Mesenchymal stem cell (in vitro differentiated cells and primary cell): ENCODE measurements around the gene GREB1L.

Experiments used
- DNase-seq: peaks from one replicate; pipeline ENCODE4 v3.0.0-alpha.2; 2013
- H2AFZ ChIP-seq: one replicate; pipeline ENCODE4 v1.6.1; 2013; ENCODE audit warnings: low read depth, mild to moderate bottlenecking, control low read depth, inconsistent platforms, low read length, moderate library complexity
- H2AK5ac ChIP-seq: 2 replicates; pipeline ENCODE4 v1.6.1; 2013; ENCODE audit warnings: low read length, moderate library complexity, mild to moderate bottlenecking, inconsistent platforms; ENCODE audit not compliant: severe bottlenecking
- H2BK120ac ChIP-seq: one replicate; pipeline ENCODE4 v1.6.1; 2013; ENCODE audit warnings: low read depth, mild to moderate bottlenecking, inconsistent platforms, low read length, moderate library complexity
- H2BK12ac ChIP-seq, 2 experiments: one replicate each; pipeline ENCODE4 v1.6.1; 2013; ENCODE audit warnings: inconsistent platforms in 2 of 2, low read length in 2 of 2, mild to moderate bottlenecking in 2 of 2, moderate library complexity in 2 of 2, control low read depth in 1 of 2
- H2BK15ac ChIP-seq: one replicate; pipeline ENCODE4 v1.6.1; 2013; ENCODE audit warnings: mild to moderate bottlenecking, low read depth, inconsistent platforms; ENCODE audit not compliant: poor library complexity, severe bottlenecking
- H2BK5ac ChIP-seq: 2 replicates; pipeline ENCODE4 v1.6.1; 2013; ENCODE audit warnings: low read depth, mild to moderate bottlenecking, low read length, control low read depth, inconsistent platforms; ENCODE audit not compliant: poor library complexity, severe bottlenecking
- H3K14ac ChIP-seq, 2 experiments: one replicate each; pipeline ENCODE4 v1.6.1; 2013; ENCODE audit warnings: inconsistent platforms in 2 of 2, low read length in 2 of 2, control low read depth in 1 of 2, mild to moderate bottlenecking in 1 of 2, moderate library complexity in 1 of 2
- H3K18ac ChIP-seq, 2 experiments: one replicate each; pipeline ENCODE4 v1.6.1; 2013; ENCODE audit warnings: inconsistent platforms in 2 of 2, low read length in 2 of 2, control low read depth in 1 of 2, low read depth in 1 of 2, mild to moderate bottlenecking in 1 of 2
- H3K23ac ChIP-seq, 2 experiments: one replicate each; pipeline ENCODE4 v1.6.1; 2013; ENCODE audit warnings: inconsistent platforms in 2 of 2, low read length in 2 of 2, mild to moderate bottlenecking in 2 of 2, moderate library complexity in 2 of 2, control low read depth in 1 of 2
- H3K27ac ChIP-seq: 2 replicates; pipeline ENCODE4 v1.5.1; 2013; ENCODE audit warnings: mild to moderate bottlenecking, moderate library complexity, low read length, control low read depth, inconsistent platforms; ENCODE audit not compliant: poor library complexity, severe bottlenecking
- H3K27me3 ChIP-seq, 2 experiments: 2 replicates each; pipeline versions ENCODE4 v1.6.1 to v1.7.0; 2013; ENCODE audit warnings: low read length in 2 of 2, mild to moderate bottlenecking in 2 of 2, moderate library complexity in 2 of 2, control low read depth in 1 of 2, inconsistent platforms in 1 of 2; ENCODE audit not compliant: control insufficient read depth in 1 of 2, insufficient read depth in 1 of 2
- H3K36me3 ChIP-seq, 2 experiments: 2 replicates each; pipeline versions ENCODE4 v1.6.1 to v1.7.0; 2013; ENCODE audit warnings: low read length in 2 of 2, control low read depth in 1 of 2, inconsistent platforms in 1 of 2, low read depth in 1 of 2, mild to moderate bottlenecking in 1 of 2; ENCODE audit not compliant: insufficient read depth in 2 of 2, control insufficient read depth in 1 of 2
- H3K4ac ChIP-seq, 2 experiments: one replicate each; pipeline ENCODE4 v1.6.1; 2013; ENCODE audit warnings: inconsistent platforms in 2 of 2, low read length in 2 of 2, mild to moderate bottlenecking in 2 of 2, moderate library complexity in 2 of 2, control low read depth in 1 of 2, low read depth in 1 of 2
- H3K4me1 ChIP-seq: 2 replicates; pipeline ENCODE4 v1.6.1; 2013; ENCODE audit warnings: low read depth, low read length, control low read depth; ENCODE audit not compliant: control insufficient read depth, insufficient read depth
- H3K4me2 ChIP-seq: 2 replicates; pipeline ENCODE4 v1.6.1; 2013; ENCODE audit warnings: low read length, mild to moderate bottlenecking, inconsistent platforms; ENCODE audit not compliant: poor library complexity, severe bottlenecking
- H3K4me3 ChIP-seq, 2 experiments: 2 replicates each; pipeline versions ENCODE4 v1.5.1 to v1.7.0; 2013; ENCODE audit warnings: low read length in 2 of 2, mild to moderate bottlenecking in 2 of 2, control low read depth in 1 of 2, low read depth in 1 of 2; ENCODE audit not compliant: insufficient read depth in 1 of 2
- H3K79me1 ChIP-seq: replicated peaks from 2 replicates; pipeline ENCODE4 v1.6.1; 2013; ENCODE audit warnings: mild to moderate bottlenecking, control low read depth, low read length, inconsistent platforms; ENCODE audit not compliant: poor library complexity, severe bottlenecking
- H3K9ac ChIP-seq: 2 replicates; pipeline ENCODE4 v1.7.0; 2013; ENCODE audit warnings: mild to moderate bottlenecking, low read length, moderate library complexity
- H3K9me3 ChIP-seq: 2 replicates; pipeline ENCODE4 v1.7.0; 2013; ENCODE audit warnings: mild to moderate bottlenecking, low read length; ENCODE audit not compliant: control insufficient read depth
- H4K8ac ChIP-seq: one replicate; pipeline ENCODE4 v1.6.1; 2013; ENCODE audit warnings: inconsistent platforms, mild to moderate bottlenecking, low read length, moderate library complexity
- H4K91ac ChIP-seq: one replicate; pipeline ENCODE4 v1.6.1; 2013; ENCODE audit warnings: mild to moderate bottlenecking, low read length, inconsistent platforms
- WGBS: methylation state at CpG from one replicate; pipeline ENCODE4 v1.1.7; 2013; ENCODE audit warnings: mixed read lengths; 5-methylcytosine and 5-hydroxymethylcytosine counted together

GREB1L gene

DNA sequence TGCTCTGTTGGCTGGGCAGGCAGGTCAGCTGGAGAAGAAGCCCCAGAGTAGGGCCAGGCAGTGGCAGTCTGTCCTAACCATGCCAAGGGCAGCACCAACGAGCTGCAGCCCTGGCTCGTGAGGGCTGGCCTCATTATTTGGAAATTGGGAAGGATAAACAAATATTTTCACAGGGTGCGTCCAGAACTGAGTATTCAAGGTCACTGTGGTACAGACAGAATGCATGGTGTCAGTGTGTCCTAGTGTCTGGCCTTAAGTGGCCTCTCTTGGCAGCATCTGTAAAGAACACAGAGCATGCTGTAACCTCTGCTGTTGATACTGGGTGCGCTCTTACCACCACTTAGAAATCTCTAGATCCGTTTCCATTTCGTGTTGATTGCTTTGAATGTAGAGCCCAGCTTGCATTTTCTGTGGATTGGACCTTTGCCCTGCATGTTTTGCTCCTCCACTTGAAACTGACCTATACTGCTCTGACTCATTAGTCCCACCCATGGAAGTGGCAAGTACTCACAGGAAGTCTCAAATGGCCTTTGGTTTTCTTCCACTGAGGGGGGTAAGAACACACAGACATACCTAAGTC, 88.2 kb downstream of the GREB1L start:
- Histone ChIP-seq H3K9me3 (no peaks in the 10 kb centered on the region), H3K4me1 (peaks cover 10% of the 10 kb centered on the region), H3K18ac (peak overlapping the region in 1 of 2 experiments; percentile 25), H4K91ac (no peak overlapping the region), H2BK5ac (no peak overlapping the region), H2AK5ac (no peak overlapping the region), H3K27me3 (no peaks in the 10 kb centered on the region), H3K23ac (no peak overlapping the region), H3K14ac (no peak overlapping the region), H2BK120ac (no peak overlapping the region), H2AFZ (no peak overlapping the region), H4K8ac (no peak overlapping the region), H3K4ac (no peak overlapping the region), H3K4me2 (no peak overlapping the region), H3K9ac (no peak overlapping the region), H2BK15ac (no peak overlapping the region), H3K27ac (peak overlapping the region; percentile 20), H3K4me3 (no peak overlapping the region), H2BK12ac (no peak overlapping the region), H3K79me1 (no peaks in the 10 kb centered on the region), H3K36me3 (no peaks in the 10 kb centered on the region)
- under 1% methylated on average over 6 of the region's 6 CpGs for WGBS
- peak; percentile 82 for DNase-seq

DNA sequence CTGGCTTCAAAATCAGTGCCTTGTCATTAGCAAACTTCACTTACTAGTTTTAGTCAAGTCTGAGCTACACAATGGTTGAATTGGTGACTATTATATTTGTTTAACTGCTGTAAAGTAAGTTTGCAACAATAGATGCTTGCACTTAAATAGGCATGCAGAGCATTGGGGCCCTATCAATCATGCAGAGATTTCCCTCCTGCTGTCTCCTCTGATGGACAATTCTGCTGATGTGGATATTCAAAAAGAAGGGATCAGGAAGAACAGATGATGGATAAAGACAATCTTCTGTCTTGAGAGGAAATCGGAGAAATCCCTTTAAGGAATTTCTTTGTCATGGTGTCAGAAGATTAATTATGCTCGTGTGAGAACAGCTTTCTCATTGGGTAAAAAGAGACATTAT, 89.0 kb downstream of the GREB1L start:
- Histone ChIP-seq H2AFZ (no peak overlapping the region), H3K18ac (no peak overlapping the region), H2BK15ac (no peak overlapping the region), H4K8ac (no peak overlapping the region), H3K4me2 (no peak overlapping the region), H3K27me3 (no peaks in the 10 kb centered on the region), H3K36me3 (no peaks in the 10 kb centered on the region), H2BK120ac (no peak overlapping the region), H3K27ac (no peak overlapping the region), H3K4ac (no peak overlapping the region), H3K4me3 (no peak overlapping the region), H2BK5ac (no peak overlapping the region), H2BK12ac (no peak overlapping the region), H3K14ac (no peak overlapping the region), H2AK5ac (no peak overlapping the region), H3K79me1 (no peaks in the 10 kb centered on the region), H3K4me1 (peaks cover 10% of the 10 kb centered on the region), H3K9ac (no peak overlapping the region), H4K91ac (no peak overlapping the region), H3K23ac (no peak overlapping the region), H3K9me3 (no peaks in the 10 kb centered on the region)
- DNase-seq = no peak
- 41% methylated on average over 2 of the region's 2 CpGs for WGBS

DNA sequence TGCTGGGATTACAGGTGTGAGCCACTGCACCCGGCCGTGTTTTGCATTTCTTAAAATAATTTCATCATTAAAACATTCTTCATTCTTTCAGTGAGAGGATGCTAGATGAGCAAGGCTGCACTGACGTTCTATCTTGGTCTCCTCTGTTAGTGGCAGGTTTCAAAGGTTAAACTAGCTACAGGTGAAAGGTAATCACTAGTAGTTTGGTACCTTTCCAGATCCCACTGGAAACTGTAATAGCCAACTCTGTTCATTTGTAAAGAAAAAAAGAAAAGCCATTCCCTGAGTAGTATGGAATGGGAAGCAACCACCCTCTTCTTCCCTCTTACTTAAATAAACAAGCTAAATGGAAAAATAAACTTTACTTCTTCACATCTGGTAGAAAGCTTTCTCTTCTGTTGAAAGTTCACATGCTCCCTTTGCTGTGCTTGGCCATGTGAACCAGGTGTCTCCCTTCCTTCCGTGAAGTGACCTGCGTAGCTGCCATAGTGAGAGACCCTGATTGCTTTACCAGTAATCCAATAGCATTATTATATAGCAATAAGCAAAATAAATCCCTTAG, 94.0 kb downstream of the GREB1L start:
- Histone ChIP-seq H2BK15ac (no peak overlapping the region), H3K14ac (no peak overlapping the region), H3K4ac (no peak overlapping the region), H2AK5ac (no peak overlapping the region), H3K9me3 (no peaks in the 10 kb centered on the region), H2AFZ (no peak overlapping the region), H3K4me3 (no peak overlapping the region), H3K4me1 (peaks cover 7% of the 10 kb centered on the region), H4K91ac (no peak overlapping the region), H3K4me2 (no peak overlapping the region), H3K36me3 (no peaks in the 10 kb centered on the region), H3K79me1 (no peaks in the 10 kb centered on the region), H2BK5ac (no peak overlapping the region), H3K23ac (no peak overlapping the region), H2BK12ac (no peak overlapping the region), H3K27ac (no peak overlapping the region), H3K9ac (no peak overlapping the region), H2BK120ac (no peak overlapping the region), H4K8ac (no peak overlapping the region), H3K18ac (no peak overlapping the region), H3K27me3 (no peaks in the 10 kb centered on the region)
- 72% methylated on average over 3 of the region's 5 CpGs for WGBS
- peak; percentile 26 for DNase-seq

DNA sequence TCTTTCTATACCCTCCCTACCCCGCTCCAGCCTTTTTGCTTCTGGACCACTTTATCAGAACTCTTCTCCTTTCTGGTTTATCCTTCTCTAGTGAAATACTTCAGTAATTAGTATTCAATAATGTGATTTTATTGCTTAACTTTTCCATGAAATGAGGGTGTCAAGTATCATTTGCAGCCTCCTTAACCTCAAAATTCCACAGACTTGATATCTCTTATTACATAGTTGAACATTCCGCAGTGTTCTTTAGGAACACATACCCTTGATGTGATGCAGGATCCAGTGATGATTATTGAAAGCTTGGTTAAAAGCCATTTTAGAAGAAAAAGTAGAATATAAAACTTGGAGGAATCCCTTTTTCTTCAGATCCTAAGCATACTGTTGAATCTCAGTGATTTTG, 94.8 kb downstream of the GREB1L start:
- no peak overlapping the region for H4K91ac ChIP-seq
- H3K36me3 ChIP-seq = no peaks in the 10 kb centered on the region
- no peak overlapping the region for H3K4ac ChIP-seq
- H3K23ac ChIP-seq = no peak overlapping the region
- no peak overlapping the region for H4K8ac ChIP-seq
- no peak overlapping the region for H3K4me2 ChIP-seq
- no peaks in the 10 kb centered on the region for H3K79me1 ChIP-seq
- no peak overlapping the region for H3K9ac ChIP-seq
- 100% methylated on average over 1 of the region's 2 CpGs for WGBS
- no peak overlapping the region for H2BK12ac ChIP-seq
- no peaks in the 10 kb centered on the region for H3K9me3 ChIP-seq
- no peak overlapping the region for H3K14ac ChIP-seq
- DNase-seq = no peak
- no peak overlapping the region for H3K27ac ChIP-seq
- no peak overlapping the region for H2AK5ac ChIP-seq
- no peak overlapping the region for H2BK120ac ChIP-seq
- no peak overlapping the region for H2AFZ ChIP-seq
- no peak overlapping the region for H2BK15ac ChIP-seq
- no peaks in the 10 kb centered on the region for H3K27me3 ChIP-seq
- H3K18ac ChIP-seq = peak overlapping the region in 1 of 2 experiments; percentile 24
- H3K4me3 ChIP-seq = no peak overlapping the region
- H2BK5ac ChIP-seq = no peak overlapping the region
- H3K4me1 ChIP-seq = peaks cover 7% of the 10 kb centered on the region
